Measurements from ENCODE around the gene CYYR1. TPM values are rescaled to one million over a fixed set of nuclear protein-coding genes. Genes with fewer than 3 reads are reported as not detected.

CYYR1 gene
- total RNA-seq (2021), result 13.1 and 13.6 TPM in 2 replicates
- long read RNA-seq, transcript CYYR1-201 (4 exons, 3,101 nt), result major isoform, 81 of 157 reads
- long read RNA-seq, partial matches to known transcripts, result 2 of 157 reads
- long read RNA-seq, other reads (novel, unspliced or antisense), result 72 of 157 reads

- Mint-ChIP-seq H3K4me1 (peaks cover 18 to 19% of the 10 kb centered on the region in 2 experiments), H3K27ac (peak within 1 kb of the TSS; percentile 86 to 98 (median 98)), H3K27me3 (ENCODE audit: low read depth) (peaks cover 2% of the 10 kb centered on the region; the same call in 1 of the 2 replicates), H3K36me3 (ENCODE audit: insufficient read depth in 1 of 3, low read depth in 3 of 3) (peaks cover 4 to 24% (median 14%) of the 10 kb centered on the region in 3 experiments; a peak in 6 of 7 replicates), H3K9me3 (peaks cover 16 to 19% of the 10 kb centered on the region in 2 experiments), H3K4me3 (peak within 1 kb of the TSS; percentile 92 to 97)
- peaks cover 16% of the 10 kb centered on the region for H3K79me2 ChIP-seq (ENCODE audit: insufficient read depth, low read length)
- H2BK12ac ChIP-seq (ENCODE audit: insufficient read length, low read depth, low read length), result no peak within 1 kb of the TSS
- no peaks in the 10 kb centered on the region for H4K20me1 ChIP-seq (ENCODE audit: control insufficient read depth, insufficient read depth, insufficient read length)
- H3K23ac ChIP-seq (ENCODE audit: insufficient read length, low read depth, low read length), result no peak within 1 kb of the TSS
- H2BK120ac ChIP-seq (ENCODE audit: low read depth, low read length, poor library complexity, severe bottlenecking), result peak within 1 kb of the TSS; percentile 10
- no peaks in the 10 kb centered on the region for H3K4me1 ChIP-seq (ENCODE audit: insufficient read depth, low read length)
- peak within 1 kb of the TSS; percentile 92; the same call in 1 of the 2 replicates for H3K4ac ChIP-seq (ENCODE audit: low read depth, low read length)
- no peak within 1 kb of the TSS for H2BK20ac ChIP-seq (ENCODE audit: low read depth, low read length, poor library complexity, severe bottlenecking)
- no peak within 1 kb of the TSS for H2AK5ac ChIP-seq (ENCODE audit: insufficient read length, low read length)
- 0 out of 2 replicates have a peak within 1 kb of the TSS, but pooled peaks have one; percentile 97 for H2BK15ac ChIP-seq (ENCODE audit: low read depth, low read length)
- H2AFZ ChIP-seq (ENCODE audit: low read length), result peak within 1 kb of the TSS; percentile 14
- H3K27ac ChIP-seq (ENCODE audit: insufficient read length, low read depth, low read length), result no peak within 1 kb of the TSS
- peak within 1 kb of the TSS; percentile 99 for H3K18ac ChIP-seq (ENCODE audit: insufficient read length, low read depth, low read length)
- H3K27me3 ChIP-seq (ENCODE audit: insufficient read depth, low read length), result no peaks in the 10 kb centered on the region
- DNase-seq, result peak; percentile 77
- H3K4me2 ChIP-seq (ENCODE audit: insufficient read depth, insufficient read length, low read length), result peak within 1 kb of the TSS; percentile 95
- H4K5ac ChIP-seq (ENCODE audit: insufficient read length, low read depth, low read length), result peak within 1 kb of the TSS; percentile 97
- H3K23me2 ChIP-seq (ENCODE audit: insufficient read length, low read depth, low read length, poor library complexity, severe bottlenecking), result peaks cover 3% of the 10 kb centered on the region
- H3K56ac ChIP-seq (ENCODE audit: insufficient read length, low read depth, low read length), result peak within 1 kb of the TSS; percentile 96
- no peaks in the 10 kb centered on the region for H3K79me1 ChIP-seq (ENCODE audit: insufficient read depth, low read depth, low read length, poor library complexity, severe bottlenecking)
- H4K8ac ChIP-seq (replicated peaks; ENCODE audit: insufficient read length, low read depth, low read length), result no peak within 1 kb of the TSS
- peak within 1 kb of the TSS; percentile 98 for H4K91ac ChIP-seq (ENCODE audit: insufficient read length, low read depth, low read length)
- no peaks in the 10 kb centered on the region for H3K9me3 ChIP-seq (ENCODE audit: control insufficient read depth, low read depth, low read length)
- TF ChIP-seq CTCF (conservative IDR thresholded peaks at IDR 0.05), result no peak
- H3K9ac ChIP-seq (ENCODE audit: extremely low read depth, insufficient read length, low read length), result peak within 1 kb of the TSS; percentile 99
- H3T11ph ChIP-seq (ENCODE audit: low read length), result peak within 1 kb of the TSS; percentile 10
- H3K14ac ChIP-seq (ENCODE audit: insufficient read depth, low read length), result peak within 1 kb of the TSS; percentile 99
- H2BK5ac ChIP-seq (ENCODE audit: insufficient read length, low read length), result peak within 1 kb of the TSS; percentile 88
- WGBS (ENCODE audit: extremely low coverage, insufficient read length, low lambda C conversion rate), result no CpG with 5 or more reads among the region's 58 CpGs
Measured at GRCh38 chr21:26572702-26573381, at the start of gene CYYR1. Gene CYYR1 (minus strand): TSS chr21:26573286. CDS start chr21:26572940, 346 bp downstream.
